Activated T-helper 1 cell treated with anti-CD3 and anti-CD28 coated beads, Interleukin-2, amount 50 U/mL, for 16 hours (primary cell): Measurements from ENCODE around the gene MCF2.

Source experiments
- DNase-seq, 2 donors: peaks; one replicate each; pipeline ENCODE4 v3.0.0-alpha.2; 2020; ENCODE audit warnings: low read depth in 1 of 2, low spot score in 1 of 2

Gene MCF2

DNA sequence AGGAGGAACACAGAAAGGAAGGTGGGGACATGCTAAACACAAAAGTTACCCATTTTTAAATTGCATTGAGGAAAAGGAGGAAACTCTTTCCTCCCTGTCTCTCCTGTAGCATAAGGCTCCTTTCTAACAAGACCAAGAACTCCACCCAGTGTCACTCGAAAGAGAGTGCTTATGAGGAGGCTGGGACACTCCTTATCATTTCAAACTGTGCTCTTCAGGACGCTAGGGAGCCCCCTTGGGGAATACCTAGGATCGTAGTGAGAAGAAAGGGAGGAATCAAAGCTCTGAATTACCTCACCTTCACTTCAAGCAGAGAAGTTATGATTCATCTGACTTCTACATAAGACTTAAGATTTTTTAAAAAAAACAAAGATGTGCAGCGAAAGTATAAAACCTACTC is 111.9 kb downstream of the MCF2 start:
- no peak for DNase-seq

DNA sequence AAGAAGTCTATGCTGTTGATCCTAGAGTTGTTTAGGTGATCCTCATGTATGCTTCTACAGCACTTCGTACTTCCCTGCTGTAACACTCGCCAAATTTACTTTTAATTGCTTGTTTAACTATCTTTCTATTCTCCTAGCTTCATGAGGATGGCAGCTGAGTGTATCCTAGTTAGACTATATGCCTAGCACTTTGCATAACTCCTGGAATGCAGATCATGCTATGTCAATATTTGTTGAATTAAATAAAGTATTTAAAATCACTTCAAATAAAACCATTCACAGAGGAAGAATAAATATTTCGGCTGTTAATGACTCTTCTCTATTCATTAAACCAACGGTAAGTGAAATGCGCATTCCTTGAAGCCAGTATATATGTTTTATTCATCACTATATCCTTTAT is 122.4 kb downstream of the MCF2 start:
- DNase-seq, result no peak

DNA sequence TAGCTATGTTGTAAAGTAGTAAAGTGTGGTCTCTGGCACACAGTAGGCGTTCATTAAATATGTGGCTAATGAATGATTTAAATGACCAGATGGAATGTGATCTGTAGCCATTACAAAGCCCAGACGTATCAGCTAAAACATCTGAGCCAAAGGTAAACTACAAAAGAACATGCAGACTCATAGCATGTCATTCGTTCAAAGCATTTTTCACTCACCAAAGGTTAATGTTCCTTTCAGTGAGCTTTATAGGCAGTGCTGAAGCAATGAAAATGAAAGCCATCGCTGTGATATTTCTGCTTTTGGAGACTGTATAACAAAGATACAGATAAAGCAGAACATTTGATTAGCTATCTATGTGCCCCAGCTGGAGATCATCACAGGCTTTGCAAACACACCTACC is 126.9 kb downstream of the MCF2 start:
- DNase-seq, result no peak

DNA sequence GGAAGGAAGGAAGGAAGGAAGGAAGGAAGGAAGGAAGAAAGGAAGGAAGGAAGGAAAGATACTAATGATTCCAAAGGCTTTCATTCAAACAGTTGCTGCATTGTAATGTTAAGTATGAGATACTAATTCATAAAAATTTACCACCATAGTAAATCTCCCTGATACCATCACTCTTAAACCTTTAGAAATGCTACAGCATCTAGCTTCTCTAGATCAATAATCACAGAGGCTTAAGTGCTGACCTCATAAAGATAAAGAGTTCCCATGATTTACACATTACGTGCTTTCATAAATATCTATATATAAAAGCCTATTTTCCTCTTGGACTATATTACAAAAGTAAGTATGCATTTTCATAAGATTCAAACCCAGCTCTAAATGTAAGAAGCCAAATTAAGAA is 141.0 kb downstream of the MCF2 start:
- no peak for DNase-seq

DNA sequence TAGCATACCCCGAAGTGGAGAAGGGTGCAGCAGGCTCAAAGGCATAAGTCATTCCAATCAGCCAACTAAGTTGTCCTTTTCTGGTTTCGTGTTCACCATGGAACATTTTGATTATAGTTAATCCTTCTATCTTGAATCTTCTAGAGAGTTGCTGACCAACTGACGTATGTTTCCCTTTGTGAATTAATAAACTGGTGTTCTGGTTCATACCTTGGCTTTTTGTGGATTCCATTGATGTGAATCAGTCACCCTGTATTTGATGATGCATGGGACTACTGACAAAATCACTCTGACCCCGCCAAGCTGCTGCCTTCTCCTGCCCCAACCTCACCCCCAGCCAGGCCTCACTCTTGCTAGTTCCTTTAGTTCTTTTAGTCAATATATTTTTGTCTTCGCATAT is 144.7 kb downstream of the MCF2 start:
- DNase-seq, result no peak

DNA sequence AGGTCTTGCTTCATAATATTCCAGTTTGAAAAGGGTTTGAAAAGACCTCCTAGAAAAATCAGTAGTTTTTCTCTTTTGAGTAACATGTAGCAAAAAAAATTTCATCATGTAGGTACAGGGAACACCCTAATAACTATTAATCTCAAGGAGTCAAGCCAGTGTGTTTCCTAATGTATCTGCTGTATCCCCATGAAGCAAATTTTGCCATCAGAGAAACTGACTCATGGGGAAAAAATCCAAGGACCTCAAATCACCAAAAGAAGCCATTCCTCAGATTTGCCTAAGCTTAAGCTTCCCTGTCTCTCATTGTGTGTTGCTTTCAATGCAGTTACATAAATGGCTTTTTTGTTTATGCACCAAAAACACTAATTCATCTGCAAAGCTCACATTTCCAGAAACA is 147.7 kb downstream of the MCF2 start:
- no peak for DNase-seq

DNA sequence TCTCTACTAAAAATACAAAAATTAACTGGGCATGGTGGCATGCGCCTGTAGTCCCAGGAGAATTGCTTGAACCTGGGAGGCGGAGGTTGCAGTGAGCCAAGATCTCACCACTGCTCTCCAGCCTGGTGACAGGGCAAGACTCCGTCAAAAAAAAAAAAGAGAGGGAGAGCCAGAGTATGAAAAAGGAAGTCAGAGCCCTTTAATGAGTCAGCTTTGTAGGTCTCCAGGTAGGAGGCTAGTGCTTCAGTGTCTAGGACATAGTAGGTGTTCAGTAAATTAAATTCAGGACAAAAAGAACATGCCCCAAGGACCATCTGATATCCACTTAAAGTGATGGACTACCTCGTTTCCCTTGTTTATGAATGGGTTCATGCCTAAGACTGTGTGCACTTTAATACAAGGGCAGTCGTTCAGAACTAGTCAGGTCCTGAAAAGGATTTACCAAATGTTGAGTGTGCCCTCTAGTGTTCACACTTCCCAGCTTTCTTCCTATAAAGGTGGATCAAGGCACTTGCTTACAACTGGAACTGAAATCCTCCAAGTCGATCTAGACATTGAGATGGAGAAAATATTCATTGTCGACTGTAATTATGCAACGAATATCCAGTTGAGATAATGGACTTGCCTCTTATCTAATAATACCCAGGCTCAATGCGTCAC is 148.5 kb downstream of the MCF2 start:
- no peak for DNase-seq

DNA sequence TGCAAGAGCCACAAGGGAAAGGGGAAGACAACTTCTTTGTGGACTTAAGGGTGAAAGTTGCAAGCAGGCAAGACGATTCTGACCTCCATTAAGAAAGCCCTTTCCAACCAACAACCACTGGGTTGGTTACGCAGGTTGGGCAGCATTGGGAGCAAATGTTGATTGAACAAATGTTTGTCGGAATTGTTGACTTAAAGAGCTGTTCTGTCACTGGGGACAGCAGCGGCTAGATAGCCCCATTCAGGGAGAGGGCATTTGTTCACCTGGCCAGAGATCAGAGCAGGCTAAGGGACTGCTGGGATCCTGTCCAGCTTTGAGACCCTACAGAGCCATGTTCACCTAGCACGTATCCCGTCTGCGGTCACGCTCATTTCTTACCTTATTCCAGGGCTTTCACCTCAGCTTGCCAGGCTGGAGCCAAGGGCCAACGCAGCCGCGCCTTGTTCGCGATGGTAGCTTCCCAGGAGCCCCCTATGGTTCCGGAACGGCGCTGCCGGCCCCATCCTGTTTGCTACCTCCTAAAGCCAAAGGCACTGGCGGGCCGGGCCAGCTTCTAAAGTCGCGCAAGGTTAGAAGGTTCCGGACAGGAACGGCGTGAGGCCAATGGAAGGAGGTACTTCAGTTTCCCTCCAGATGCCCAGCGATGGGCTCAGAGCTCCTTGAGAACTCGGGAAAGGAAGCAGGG is 152.8 kb downstream of the MCF2 start:
- DNase-seq, result no peak

DNA sequence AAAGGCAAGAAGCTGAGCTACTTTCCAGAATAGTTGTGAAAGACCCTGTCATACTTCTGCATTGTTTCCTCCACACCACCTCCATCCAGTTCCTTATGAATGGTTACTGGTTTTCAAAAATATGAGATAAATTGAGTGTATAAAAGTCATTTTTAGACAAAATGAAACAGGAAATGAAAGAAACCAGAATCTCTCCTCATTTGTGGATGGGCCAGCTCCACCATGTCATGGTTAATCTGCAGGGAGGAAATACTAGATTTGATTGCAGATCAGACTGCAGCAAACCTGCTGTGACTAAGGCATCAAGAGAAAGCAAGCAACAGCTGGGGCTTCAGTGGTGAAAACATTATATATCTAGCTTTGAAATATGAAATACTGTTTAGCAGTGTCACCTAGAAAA is 153.6 kb downstream of the MCF2 start:
- DNase-seq, result no peak

DNA sequence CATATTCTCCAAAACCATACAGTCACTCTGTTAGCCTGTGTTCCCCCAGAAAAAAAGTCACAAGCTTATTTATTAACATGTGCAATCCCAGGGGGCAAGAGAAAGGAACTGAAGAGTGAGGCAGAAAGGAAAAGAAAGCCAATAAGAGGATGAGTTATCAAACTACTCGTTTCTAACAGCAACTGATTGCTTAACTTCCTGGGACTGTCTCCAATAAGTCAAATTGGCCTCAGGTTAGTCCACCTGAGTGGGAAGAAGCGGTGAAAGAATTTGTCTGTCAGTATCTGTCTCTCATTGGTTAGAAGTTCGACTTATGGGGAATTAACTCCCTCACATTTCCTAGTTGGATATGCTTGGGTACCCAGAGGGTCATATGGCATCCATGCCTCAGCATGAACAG is 163.4 kb downstream of the MCF2 start:
- DNase-seq, result no peak

DNA sequence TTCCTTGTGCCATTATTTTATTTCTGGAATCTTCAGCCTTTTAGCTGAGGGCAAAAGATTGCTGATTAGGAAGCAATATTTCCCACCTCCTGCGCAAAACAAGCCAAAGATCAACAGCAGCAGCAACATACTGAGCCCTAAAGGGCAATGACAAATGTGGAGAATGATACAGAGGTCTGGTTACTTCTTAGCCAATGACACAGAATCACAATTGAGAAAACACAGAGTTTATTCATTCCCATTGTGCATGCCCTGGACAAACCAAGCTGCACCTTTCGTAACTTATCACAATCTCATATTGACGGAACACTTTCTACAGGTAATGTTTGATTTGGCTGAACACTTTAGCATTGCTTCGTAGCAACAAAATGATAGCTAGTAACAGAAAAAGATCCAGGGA is 164.0 kb downstream of the MCF2 start:
- DNase-seq, result no peak

DNA sequence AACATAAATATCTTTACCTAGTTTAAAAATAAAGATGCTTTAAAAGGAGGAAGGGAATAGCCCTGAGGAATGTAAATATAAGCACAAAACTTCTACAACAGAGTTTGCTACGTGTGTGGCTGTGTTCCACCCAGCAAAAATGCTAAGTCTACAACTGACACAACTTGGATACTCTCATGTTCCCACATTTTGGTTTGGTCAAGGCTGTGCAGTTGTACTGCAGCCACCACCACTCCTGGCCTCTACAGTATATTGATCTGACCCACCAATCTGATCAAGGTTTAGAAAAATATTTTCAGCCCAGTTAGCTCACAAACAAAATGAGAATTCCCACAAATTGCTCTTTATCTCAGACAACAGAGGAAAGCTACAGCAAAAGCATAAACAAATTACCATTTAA is 165.3 kb downstream of the MCF2 start:
- DNase-seq, result no peak

DNA sequence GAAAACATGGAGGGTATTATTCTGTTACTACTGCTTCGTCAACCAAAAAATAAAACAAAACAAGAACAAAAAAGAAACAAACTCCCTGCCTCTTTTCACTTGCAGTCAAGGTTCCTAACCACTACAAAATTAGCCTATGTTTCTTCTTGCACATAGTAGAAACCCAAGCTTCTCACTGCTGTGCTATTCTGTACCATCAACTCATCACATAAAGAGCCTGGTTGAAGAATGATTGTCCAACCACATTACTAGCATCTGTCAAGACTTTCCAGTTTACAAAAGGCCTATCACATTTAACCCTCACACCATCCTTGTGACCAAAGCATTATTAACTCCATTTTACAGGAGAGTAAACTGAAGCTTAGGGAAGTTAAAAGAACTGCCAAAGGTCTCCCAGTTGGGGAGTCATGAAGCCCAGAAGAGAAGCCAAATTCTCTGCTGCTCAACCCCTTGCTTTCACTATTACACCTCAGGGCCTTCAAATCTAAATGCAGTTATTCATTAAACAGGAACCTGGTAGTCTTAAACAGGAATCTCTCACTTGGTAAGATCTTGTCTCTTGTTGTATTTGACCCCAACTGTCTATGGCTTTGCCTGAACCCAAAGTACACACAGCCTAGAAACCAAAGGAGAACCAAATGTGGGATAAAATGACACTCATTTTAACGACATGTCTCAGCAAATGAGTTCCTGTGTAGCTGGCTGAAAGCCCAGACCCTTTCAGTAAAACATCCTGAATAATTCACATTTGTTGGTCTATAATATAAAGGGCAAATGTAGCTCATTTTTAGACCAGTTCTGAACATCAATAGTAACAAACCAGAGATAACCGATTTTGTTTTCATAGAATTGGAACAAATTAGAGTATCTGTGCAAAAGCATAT is 168.8 kb downstream of the MCF2 start:
- DNase-seq, result no peak

DNA sequence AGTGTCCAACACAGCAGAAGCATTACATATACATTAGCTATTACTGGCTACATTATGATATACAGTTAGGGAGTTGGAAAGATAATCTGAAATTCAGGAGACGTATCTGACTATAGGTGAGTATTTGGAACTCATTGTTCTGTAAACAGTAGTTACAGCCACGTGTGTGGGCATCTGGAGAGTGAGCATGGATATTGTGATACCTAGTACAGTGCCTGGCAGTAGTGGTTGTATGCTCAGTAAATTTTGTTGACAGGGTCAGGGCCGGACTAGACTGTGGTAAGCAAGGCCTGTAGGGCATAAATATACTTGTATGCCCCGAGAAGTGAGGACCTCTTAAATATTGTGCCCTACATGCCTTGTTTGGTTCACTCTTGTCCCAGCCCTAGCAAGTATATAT is 174.5 kb downstream of the MCF2 start:
- DNase-seq, result no peak

DNA sequence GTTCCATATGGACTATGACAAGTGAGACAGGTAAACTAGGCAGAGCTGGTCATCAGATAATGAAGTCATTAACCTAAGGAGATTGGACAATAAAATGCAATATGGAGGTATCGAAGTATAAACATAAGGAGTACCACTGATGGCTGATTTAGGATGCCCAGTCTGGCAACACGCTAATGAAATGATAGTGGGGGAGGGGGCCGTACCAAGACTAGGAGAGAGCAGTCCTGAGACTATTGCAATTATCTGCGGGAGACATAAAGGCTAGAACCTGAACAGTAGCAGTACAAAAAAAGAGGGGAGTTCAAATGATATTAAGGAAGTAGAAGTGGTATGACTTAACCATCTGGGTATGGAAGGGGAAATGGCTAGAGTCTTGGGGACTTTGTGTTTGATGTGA is 175.1 kb downstream of the MCF2 start:
- no peak for DNase-seq
